Measurements from ENCODE around the gene LRRTM4.
"Not testable (repeated sequence)": the region's sequence is repeated elsewhere in the genome, so short reads cannot be mapped to it uniquely, and the experiment has no call there.

Gene LRRTM4

GRCh38 chr2:76711490-76711889, 810.7 kb downstream of the LRRTM4 start:
- DNase-seq (ENCODE audit: low read depth): no peak

DNA sequence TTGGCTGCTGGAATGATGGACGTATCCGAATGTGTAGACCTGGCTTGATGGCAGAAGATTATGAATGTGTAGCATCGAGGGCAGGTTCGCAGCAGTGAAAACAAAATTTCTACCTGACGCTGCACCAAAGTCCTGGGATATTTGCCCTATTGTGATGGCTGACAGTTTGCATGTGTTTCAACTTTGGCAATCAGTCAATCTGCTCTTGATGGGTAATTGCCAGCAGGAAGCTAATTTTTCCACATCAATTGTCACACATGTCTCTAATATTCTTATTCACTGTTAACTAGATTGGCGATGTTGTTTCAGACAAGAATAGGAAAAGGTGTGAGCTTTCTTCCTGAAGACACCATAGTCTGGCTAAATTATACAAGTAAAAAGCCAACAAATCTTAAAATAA, 821.3 kb downstream of the LRRTM4 start:
- no peak for TF ChIP-seq CTCF (IDR thresholded peaks at IDR 0.05; ENCODE audit: control insufficient read depth, insufficient read depth, low read depth, low read length, missing control alignments)
- DNase-seq (ENCODE audit: low read depth): no peak
- no peak overlapping the region for H3K4me3 ChIP-seq (ENCODE audit: control insufficient read depth, low read depth, low read length)

More at GRCh38 chr2:76711490-76711889, 810.7 kb downstream of the LRRTM4 start:
- no peak overlapping the region for H3K4me3 ChIP-seq (ENCODE audit: control insufficient read depth, low read depth, low read length)
- TF ChIP-seq CTCF (IDR thresholded peaks at IDR 0.05; ENCODE audit: control insufficient read depth, insufficient read depth, low read depth, low read length, missing control alignments): no peak

GRCh38 chr2:76697998-76698713, 824.0 kb downstream of the LRRTM4 start:
- H3K4me3 ChIP-seq (ENCODE audit: control insufficient read depth, low read depth, low read length); DNase-seq (ENCODE audit: low read depth): not testable (repeated sequence)

All from AG09309 (cell line).